AG04449 (cell line): Measurements from ENCODE around the gene GRB10.
A peak's percentile ranks its signal among the peaks of the same experiment; 100 is the strongest.

Experiments
- CTCF ChIA-PET: fragments of 350-600 bp; formaldehyde crosslinking; extraction: SDS; loops from one replicate; lab custom pipeline; 2021; ENCODE audit warnings: antibody characterized with exemption; lab: Yijun Ruan, JAX
- POLR2A ChIA-PET: fragments of 400-600, 350-600 bp; formaldehyde crosslinking; extraction: SDS; loops from one replicate; lab custom pipeline; 2020; ENCODE audit warnings: antibody characterized with exemption, inconsistent platforms; lab: Yijun Ruan, JAX
- DNase-seq: peaks from one replicate; pipeline ENCODE4 v3.0.0-alpha.2; 2010; ENCODE audit warnings: low read depth, low spot score
- H3K4me3 ChIP-seq: 2 replicates; pipeline ENCODE4 v1.5.1; 2011; ENCODE audit warnings: low read depth, mild to moderate bottlenecking, control low read depth, low read length
- TF ChIP-seq, protein P1 (sequence below): IDR thresholded peaks from one replicate; pipeline ENCODE4 v1.5.1; 2011; ENCODE audit warnings: mild to moderate bottlenecking, moderate library complexity, low read length, control low read depth, inconsistent platforms; ENCODE audit not compliant: insufficient read depth; ENCODE audit errors: missing control alignments

GRB10 gene

DNA sequence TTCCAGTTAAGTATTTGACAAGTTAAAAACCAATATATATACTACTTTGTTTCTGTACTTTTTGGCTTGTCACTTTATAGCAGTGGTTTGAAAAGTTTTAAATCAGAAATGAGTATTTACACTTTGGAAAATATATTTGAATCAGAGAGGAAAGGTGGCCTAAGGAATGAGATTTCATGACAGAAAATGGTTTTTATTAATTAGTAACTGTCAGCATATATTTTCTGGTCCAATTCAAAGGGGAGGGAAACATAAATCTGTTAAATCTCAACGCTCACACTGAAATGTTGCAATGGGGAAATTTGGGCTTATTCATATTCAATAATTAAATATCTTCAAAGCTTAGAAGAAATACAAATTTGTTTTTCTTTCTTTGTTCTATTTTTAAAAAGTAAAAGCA lies 100.1 kb downstream of the GRB10 start:
- no peak for DNase-seq
- CTCF ChIA-PET, result no interaction called here
- TF ChIP-seq, protein P1, sequence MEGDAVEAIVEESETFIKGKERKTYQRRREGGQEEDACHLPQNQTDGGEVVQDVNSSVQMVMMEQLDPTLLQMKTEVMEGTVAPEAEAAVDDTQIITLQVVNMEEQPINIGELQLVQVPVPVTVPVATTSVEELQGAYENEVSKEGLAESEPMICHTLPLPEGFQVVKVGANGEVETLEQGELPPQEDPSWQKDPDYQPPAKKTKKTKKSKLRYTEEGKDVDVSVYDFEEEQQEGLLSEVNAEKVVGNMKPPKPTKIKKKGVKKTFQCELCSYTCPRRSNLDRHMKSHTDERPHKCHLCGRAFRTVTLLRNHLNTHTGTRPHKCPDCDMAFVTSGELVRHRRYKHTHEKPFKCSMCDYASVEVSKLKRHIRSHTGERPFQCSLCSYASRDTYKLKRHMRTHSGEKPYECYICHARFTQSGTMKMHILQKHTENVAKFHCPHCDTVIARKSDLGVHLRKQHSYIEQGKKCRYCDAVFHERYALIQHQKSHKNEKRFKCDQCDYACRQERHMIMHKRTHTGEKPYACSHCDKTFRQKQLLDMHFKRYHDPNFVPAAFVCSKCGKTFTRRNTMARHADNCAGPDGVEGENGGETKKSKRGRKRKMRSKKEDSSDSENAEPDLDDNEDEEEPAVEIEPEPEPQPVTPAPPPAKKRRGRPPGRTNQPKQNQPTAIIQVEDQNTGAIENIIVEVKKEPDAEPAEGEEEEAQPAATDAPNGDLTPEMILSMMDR, result no peak
- no peak overlapping the region for H3K4me3 ChIP-seq
- POLR2A ChIA-PET, result no interaction called here

DNA sequence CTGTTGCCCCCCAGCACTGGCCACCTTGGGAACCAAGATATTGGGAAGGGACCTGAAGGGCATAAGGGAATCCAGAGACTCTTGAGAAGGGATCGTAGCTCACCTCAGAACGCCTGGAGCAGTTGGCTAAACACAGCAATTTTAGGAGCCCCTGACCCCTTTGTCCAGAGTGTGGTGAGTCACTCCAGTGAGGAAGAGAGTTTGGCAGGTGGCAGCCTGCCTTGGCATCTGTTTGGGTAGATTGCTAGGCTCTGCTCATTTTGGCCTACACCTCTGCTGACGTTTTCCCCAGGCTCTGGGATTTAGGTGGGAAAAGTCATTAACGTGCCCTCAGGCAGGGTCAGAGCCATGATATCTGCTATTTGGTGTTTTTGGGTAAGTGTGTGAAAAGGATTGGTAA lies 100.6 kb downstream of the GRB10 start:
- TF ChIP-seq, protein P1, result no peak
- POLR2A ChIA-PET, result no interaction called here
- no peak for DNase-seq
- H3K4me3 ChIP-seq, result no peak overlapping the region
- CTCF ChIA-PET, result interaction anchor here (3.2 to 6.7 kb wide), 2 partner anchors 214 to 480 kb away, joined by 14 to 82 read pairs; no protein-coding TSS in a partner anchor

DNA sequence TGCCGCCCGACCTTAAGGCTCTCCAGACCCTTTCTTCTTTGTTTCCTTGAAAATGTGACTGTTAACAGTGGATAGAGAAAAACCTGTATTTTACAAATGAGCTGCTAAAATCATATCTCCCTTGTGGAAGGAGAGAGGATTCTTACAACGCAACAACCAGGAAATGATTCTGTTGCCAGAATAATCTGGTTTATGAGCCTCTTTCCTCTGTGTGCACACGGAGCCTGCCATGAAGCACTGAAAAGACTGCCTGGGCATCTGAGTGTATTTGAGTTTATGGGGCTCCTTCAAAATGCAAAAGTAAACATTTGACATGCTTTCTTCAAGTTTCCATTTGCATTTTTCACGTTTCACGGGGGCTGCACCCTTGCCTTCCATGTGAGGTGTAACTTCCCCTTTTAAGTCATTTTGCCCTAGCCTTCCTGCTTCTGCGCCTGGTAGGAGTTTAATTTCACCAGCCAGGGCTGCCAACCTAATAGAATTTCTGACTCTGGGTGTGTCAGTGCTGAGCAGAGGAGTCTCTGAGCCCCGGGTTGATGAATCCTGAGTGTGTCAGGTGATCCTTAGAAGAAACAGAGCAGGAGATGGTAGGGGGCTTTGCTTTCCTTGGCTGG lies 101.2 kb downstream of the GRB10 start:
- DNase-seq, result no peak
- CTCF ChIA-PET, result interaction anchor here (1.0 to 6.7 kb wide), 5 partner anchors 9 to 481 kb away, joined by 3 to 82 read pairs (median 14); no protein-coding TSS in a partner anchor
- POLR2A ChIA-PET, result no interaction called here
- TF ChIP-seq, protein P1, result no peak
- H3K4me3 ChIP-seq, result no peak overlapping the region

DNA sequence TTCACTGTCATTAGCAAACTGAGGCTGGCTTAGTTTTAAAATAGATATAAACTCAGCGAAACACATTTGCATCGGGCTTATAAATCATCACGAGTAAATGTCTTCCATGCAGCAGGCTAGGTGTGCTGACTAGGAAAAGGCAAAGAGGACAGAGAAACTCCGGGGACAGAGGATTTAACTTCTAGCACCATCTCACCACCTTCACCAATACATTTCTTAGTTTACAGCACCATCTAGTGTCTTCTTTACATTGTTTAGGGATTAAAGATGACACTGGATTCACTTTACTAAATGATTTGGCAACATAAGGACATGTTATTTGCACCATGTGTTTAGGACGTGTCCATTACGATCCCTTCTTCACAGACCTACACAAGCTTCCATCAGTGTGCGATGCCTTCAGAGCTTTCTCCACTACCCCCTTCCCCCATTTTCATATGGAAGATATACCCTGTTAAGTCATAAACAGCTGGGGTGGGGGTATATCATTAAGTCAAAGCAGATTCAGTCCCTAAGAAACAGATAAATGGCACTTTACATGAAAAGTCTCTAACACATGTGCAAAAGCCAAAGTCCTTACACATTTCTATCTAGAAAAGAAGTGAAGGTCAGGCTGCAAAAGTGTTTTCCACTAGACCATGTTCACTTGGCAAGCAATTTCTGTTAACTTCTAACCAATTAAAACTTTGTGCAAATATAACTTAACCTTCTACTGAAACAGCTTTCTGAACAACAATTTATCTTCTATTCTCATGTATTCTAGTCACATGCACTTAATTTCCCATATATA lies 103.3 kb downstream of the GRB10 start:
- ChIA-PET POLR2A (no interaction called here), CTCF (interaction anchor here (0.6 to 6.7 kb wide), 14 partner anchors 9 to 483 kb away, joined by 3 to 82 read pairs (median 4); no protein-coding TSS in a partner anchor)
- DNase-seq, result no peak
- no peak overlapping the region for H3K4me3 ChIP-seq
- TF ChIP-seq, protein P1, result peak; percentile 13

DNA sequence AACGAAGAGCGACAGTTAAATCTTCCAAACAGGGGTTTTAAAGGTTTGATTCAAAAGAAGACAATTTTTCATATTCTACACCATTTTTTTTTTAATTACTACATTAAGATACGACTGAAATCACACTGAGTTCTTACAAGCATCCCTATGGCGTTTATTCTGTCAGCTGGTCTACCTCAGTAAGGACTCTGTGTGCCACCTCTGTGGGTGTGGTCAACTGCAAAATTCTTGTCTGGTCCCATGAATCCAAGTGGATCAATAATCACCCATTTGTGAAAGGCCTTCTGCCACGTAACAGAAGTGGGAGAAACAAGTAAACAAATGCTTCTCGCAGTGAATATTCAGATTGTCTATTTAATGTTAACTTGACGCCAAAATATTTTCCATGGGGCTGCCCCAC lies 104.1 kb downstream of the GRB10 start:
- DNase-seq, result no peak
- TF ChIP-seq, protein P1, result no peak
- H3K4me3 ChIP-seq, result no peak overlapping the region
- CTCF ChIA-PET, result interaction anchor here (0.6 to 6.7 kb wide), 12 partner anchors 9 to 484 kb away, joined by 3 to 82 read pairs (median 4); no protein-coding TSS in a partner anchor
- POLR2A ChIA-PET, result no interaction called here

DNA sequence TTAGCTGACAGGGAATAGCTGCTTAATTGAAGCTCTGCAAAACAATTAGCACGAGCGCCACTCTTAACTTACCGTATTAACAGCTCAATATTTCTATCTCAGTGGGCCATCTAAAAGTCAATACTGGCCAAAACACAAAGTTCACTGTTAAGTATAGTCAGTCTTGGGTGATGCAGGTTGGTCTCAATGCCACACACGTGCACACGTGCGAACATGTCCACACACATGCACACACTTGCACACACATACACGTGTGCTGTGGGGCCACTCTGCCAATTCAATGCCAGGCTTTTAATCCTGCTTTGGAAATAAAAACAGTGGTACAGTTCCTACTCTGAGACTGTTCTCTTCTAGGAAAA lies 105.1 kb downstream of the GRB10 start:
- ChIA-PET CTCF (interaction anchor here (1.5 to 6.7 kb wide), 4 partner anchors 10 to 485 kb away, joined by 3 to 82 read pairs (median 21); no protein-coding TSS in a partner anchor), POLR2A (no interaction called here)
- no peak overlapping the region for H3K4me3 ChIP-seq
- TF ChIP-seq, protein P1, result no peak
- DNase-seq, result no peak
